Hepatocyte (in vitro differentiated cells): ENCODE measurements around the gene RAB18. TPM values are rescaled to one million over a fixed set of nuclear protein-coding genes. Genes with fewer than 3 reads are reported as not detected.

Experiments used
- DNase-seq: peaks from one replicate; pipeline ENCODE4 v3.0.0-alpha.2; 2016; ENCODE audit warnings: low spot score
- H2AFZ ChIP-seq: fragments of 200-600 bp; sonication (generic); 2 replicates; pipeline ENCODE4 v1.6.0; 2016; ENCODE audit warnings: antibody characterized with exemption, mild to moderate bottlenecking
- H3K27ac ChIP-seq: fragments of 200-600 bp; sonication (generic); 2 replicates; pipeline ENCODE4 v1.5.1; 2016; ENCODE audit warnings: mild to moderate bottlenecking
- H3K27me3 ChIP-seq: fragments of 200-600 bp; sonication (generic); 2 replicates; pipeline ENCODE4 v1.6.1; 2016
- H3K36me3 ChIP-seq: fragments of 200-600 bp; sonication (generic); replicated peaks from 2 replicates; pipeline ENCODE4 v1.5.1; 2016; ENCODE audit warnings: low read depth; ENCODE audit not compliant: insufficient read depth
- H3K4me1 ChIP-seq: fragments of 200-600 bp; sonication (generic); 2 replicates; pipeline ENCODE4 v1.5.1; 2016; ENCODE audit warnings: mild to moderate bottlenecking, moderate library complexity; ENCODE audit not compliant: insufficient read depth
- H3K4me2 ChIP-seq: fragments of 200-600 bp; sonication (generic); 2 replicates; pipeline ENCODE4 v1.6.0; 2016
- H3K4me3 ChIP-seq: fragments of 200-600 bp; sonication (generic); 2 replicates; pipeline ENCODE4 v1.5.1; 2016; ENCODE audit warnings: mild to moderate bottlenecking
- H3K79me2 ChIP-seq: fragments of 200-600 bp; sonication (generic); 2 replicates; pipeline ENCODE4 v1.6.0; 2017; ENCODE audit warnings: mild to moderate bottlenecking
- H3K9me2 ChIP-seq: fragments of 200-600 bp; sonication (generic); replicated peaks from 2 replicates; pipeline ENCODE4 v1.6.0; 2017; ENCODE audit warnings: mild to moderate bottlenecking; ENCODE audit not compliant: insufficient read depth
- H3K9me3 ChIP-seq: fragments of 200-600 bp; sonication (generic); 2 replicates; pipeline ENCODE4 v1.5.1; 2016; ENCODE audit warnings: low read depth, mild to moderate bottlenecking
- H4K20me1 ChIP-seq: fragments of 200-600 bp; sonication (generic); 2 replicates; pipeline ENCODE4 v1.6.0; 2016; ENCODE audit warnings: mild to moderate bottlenecking; ENCODE audit not compliant: insufficient read depth, poor library complexity, severe bottlenecking
- EZH2 ChIP-seq: fragments of 200-600 bp; sonication (generic); IDR thresholded peaks from 2 replicates; pipeline ENCODE4 v1.6.1; 2016; ENCODE audit warnings: antibody characterized with exemption, mild to moderate bottlenecking, borderline replicate concordance
- EZH2phosphoT487 ChIP-seq: fragments of 200-600 bp; sonication (generic); IDR thresholded peaks from one replicate; pipeline ENCODE4 v1.6.1; 2018; ENCODE audit warnings: antibody characterized with exemption, mild to moderate bottlenecking, low read depth, moderate library complexity; ENCODE audit not compliant: unreplicated experiment, severe bottlenecking
- WGBS: methylation state at CpG from one replicate; pipeline ENCODE4 v1.1.6; 2016; ENCODE audit warnings: low lambda C conversion rate; ENCODE audit errors: missing lambda C conversion rate; 5-methylcytosine and 5-hydroxymethylcytosine counted together
- polyA plus RNA-seq: library from polyadenylated mRNA; unstranded; fragments of >200 nt; fragmentation: Nextera tagmentation; extraction: Ambion mirVana; gene quantifications from 2 replicates; pipeline ENCODE4 v1.2.1, GENCODE V29; 2016
- total RNA-seq: library from RNA; depleted of rRNA; stranded (reverse); fragments of >200 nt; gene quantifications from 2 replicates; pipeline ENCODE4 v1.2.3, GENCODE V29; 2014
- TF ChIP-seq, protein P1 (sequence below): fragments of 200-600 bp; sonication (generic); IDR thresholded peaks from 2 replicates; pipeline ENCODE4 v1.5.1; 2016; ENCODE audit warnings: antibody characterized with exemption, mild to moderate bottlenecking; ENCODE audit not compliant: poor library complexity

RAB18 gene
- total and polyA plus RNA-seq, 2 experiments from 2014 or later: 88.5 to 132 TPM

DNA sequence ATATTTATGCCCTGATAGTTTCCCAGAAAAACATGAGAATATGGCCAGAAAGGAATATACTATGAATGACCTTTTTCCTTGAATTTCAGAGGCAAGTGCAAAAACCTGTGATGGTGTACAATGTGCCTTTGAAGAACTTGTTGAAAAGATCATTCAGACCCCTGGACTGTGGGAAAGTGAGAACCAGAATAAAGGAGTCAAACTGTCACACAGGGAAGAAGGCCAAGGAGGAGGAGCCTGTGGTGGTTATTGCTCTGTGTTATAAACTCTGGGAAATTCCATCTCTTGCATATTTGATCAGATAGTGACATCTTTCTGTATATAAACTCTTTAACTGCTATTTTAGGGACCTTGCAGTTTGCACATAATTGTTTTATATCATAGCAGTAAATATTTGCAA is 33.7 kb downstream of the RAB18 start:
- TF ChIP-seq EZH2phosphoT487: no peak
- TF ChIP-seq EZH2: no peak
- TF ChIP-seq, protein P1, sequence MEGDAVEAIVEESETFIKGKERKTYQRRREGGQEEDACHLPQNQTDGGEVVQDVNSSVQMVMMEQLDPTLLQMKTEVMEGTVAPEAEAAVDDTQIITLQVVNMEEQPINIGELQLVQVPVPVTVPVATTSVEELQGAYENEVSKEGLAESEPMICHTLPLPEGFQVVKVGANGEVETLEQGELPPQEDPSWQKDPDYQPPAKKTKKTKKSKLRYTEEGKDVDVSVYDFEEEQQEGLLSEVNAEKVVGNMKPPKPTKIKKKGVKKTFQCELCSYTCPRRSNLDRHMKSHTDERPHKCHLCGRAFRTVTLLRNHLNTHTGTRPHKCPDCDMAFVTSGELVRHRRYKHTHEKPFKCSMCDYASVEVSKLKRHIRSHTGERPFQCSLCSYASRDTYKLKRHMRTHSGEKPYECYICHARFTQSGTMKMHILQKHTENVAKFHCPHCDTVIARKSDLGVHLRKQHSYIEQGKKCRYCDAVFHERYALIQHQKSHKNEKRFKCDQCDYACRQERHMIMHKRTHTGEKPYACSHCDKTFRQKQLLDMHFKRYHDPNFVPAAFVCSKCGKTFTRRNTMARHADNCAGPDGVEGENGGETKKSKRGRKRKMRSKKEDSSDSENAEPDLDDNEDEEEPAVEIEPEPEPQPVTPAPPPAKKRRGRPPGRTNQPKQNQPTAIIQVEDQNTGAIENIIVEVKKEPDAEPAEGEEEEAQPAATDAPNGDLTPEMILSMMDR: no peak
- no peak for DNase-seq
- Histone ChIP-seq H3K9me2 (no peaks in the 10 kb centered on the region), H3K27ac (no peak overlapping the region), H2AFZ (no peak overlapping the region), H3K4me3 (no peak overlapping the region), H3K4me1 (peaks cover 8% of the 10 kb centered on the region), H3K36me3 (no peaks in the 10 kb centered on the region), H3K4me2 (no peak overlapping the region), H3K27me3 (no peaks in the 10 kb centered on the region), H4K20me1 (peaks cover 4% of the 10 kb centered on the region), H3K9me3 (no peaks in the 10 kb centered on the region), H3K79me2 (peaks cover 11% of the 10 kb centered on the region)

DNA sequence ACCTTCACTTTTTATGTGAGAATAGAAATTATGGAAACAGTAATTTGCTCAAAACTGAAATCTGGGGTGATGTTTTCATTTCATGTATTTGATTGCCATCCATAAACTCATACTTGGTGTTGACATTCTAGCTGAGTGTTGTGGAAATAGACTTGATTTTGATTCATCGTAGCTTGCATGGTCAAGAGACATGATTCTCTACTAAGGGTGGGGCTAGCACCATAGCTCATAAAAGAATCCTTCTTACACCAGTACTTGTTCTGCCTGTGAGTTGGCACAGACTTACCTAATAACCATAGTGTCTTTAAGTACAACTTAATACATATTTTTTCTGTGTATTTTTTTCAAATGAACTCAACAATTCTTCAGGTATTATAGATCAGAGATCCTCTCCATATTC is 36.6 kb downstream of the RAB18 start:
- no peak for DNase-seq
- H3K4me3 ChIP-seq: no peak overlapping the region
- no peak overlapping the region for H3K4me2 ChIP-seq
- no peaks in the 10 kb centered on the region for H3K36me3 ChIP-seq
- no peaks in the 10 kb centered on the region for H3K9me3 ChIP-seq
- H3K27me3 ChIP-seq: no peaks in the 10 kb centered on the region
- H3K4me1 ChIP-seq: peaks cover 8% of the 10 kb centered on the region
- H4K20me1 ChIP-seq: peaks cover 4% of the 10 kb centered on the region
- H3K9me2 ChIP-seq: no peaks in the 10 kb centered on the region
- H2AFZ ChIP-seq: no peak overlapping the region
- H3K79me2 ChIP-seq: no peaks in the 10 kb centered on the region
- WGBS: 100% methylated on average over 1 of the region's 1 CpG
- H3K27ac ChIP-seq: no peak overlapping the region
- TF ChIP-seq EZH2: no peak
- no peak for TF ChIP-seq EZH2phosphoT487
- TF ChIP-seq, protein P1: no peak

DNA sequence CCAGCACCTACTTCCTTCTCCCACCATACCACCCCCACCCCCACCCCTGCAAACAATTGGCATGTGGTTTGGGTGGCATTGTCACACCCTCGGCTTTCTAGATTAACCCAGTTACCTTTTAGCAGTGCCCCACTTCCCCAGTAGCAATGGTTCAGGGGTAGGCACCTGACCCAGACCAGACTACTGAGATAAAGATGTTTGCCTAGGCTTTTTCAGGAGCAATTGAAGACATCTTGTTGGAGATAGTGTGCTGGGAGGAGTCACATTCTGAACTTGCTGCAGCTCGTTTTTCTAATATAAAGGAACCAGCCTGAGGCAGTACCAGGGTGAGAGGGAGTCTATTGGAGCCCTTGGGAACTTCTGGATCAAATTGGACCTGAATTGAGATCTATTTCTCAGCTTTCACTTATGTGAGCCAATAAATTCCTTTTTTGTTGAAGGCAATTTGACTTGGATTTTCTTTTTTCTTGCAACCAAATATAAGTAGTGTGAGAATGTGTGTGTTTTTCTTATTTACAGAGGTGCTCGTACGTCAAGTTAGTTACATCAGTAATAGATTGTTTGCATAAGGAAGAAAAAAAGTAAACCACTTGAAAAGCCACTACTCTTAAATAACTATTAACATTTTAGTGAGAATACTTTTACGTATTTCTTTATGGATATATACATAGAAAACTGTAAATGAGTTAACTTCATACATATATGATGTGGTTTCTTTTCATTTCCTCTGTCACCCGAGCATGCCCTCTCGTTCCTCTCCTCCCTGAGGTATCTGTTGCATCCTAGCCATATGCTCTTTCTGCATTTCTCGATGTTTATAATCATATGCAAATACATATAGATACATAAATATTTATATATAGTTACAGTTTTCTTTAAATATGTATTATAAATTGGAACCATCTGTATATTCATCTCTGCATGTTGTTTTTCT is 38.0 kb downstream of the RAB18 start:
- Histone ChIP-seq H3K36me3 (no peaks in the 10 kb centered on the region), H3K27me3 (no peaks in the 10 kb centered on the region), H3K4me3 (no peak overlapping the region), H3K27ac (no peak overlapping the region), H2AFZ (no peak overlapping the region), H3K4me2 (no peak overlapping the region), H3K79me2 (no peaks in the 10 kb centered on the region), H3K4me1 (peaks cover 8% of the 10 kb centered on the region), H3K9me3 (no peaks in the 10 kb centered on the region), H3K9me2 (no peaks in the 10 kb centered on the region), H4K20me1 (peaks cover 4% of the 10 kb centered on the region)
- no peak for TF ChIP-seq EZH2phosphoT487
- TF ChIP-seq EZH2: no peak
- TF ChIP-seq, protein P1: no peak
- WGBS: 75% methylated on average over 8 of the region's 8 CpGs
- peak; percentile 8 for DNase-seq
